ENCODE results near the gene LUZP4. TPM values are rescaled to one million over a fixed set of nuclear protein-coding genes. Genes with fewer than 3 reads are reported as not detected.

Gene LUZP4
- total and polyA plus RNA-seq, 2 of the 8 experiments (the other 6 are each of a cell fraction or from before 2014, with no cell fraction given): 0.17 TPM; not detected in 1

- Histone ChIP-seq H3K4me3 (ENCODE audit: extremely low read depth in 1 of 4, insufficient read depth in 2 of 4, low read depth in 3 of 4, low read length in 4 of 4) (no peak overlapping the region), H4K20me1 (replicated peaks in 1 of 2; ENCODE audit: control insufficient read depth in 1 of 2, insufficient read depth in 2 of 2, low read length in 2 of 2) (no peaks in the 10 kb centered on the region), H3K9ac (replicated peaks in 1 of 4; ENCODE audit: extremely low read depth in 1 of 4, low read depth in 3 of 4, low read length in 3 of 4) (no peak overlapping the region), H3K79me1 (ENCODE audit: low read depth, low read length) (no peaks in the 10 kb centered on the region), H3K18ac (ENCODE audit: extremely low read depth, low read length) (no peak overlapping the region), H3K56ac (replicated peaks; ENCODE audit: insufficient read length, low read depth, low read length) (no peak overlapping the region), H3K36me3 (ENCODE audit: control insufficient read depth in 2 of 4, insufficient read depth in 4 of 4, low read length in 3 of 4) (no peaks in the 10 kb centered on the region), H2BK5ac (ENCODE audit: low read depth, low read length) (no peak overlapping the region), H2BK15ac (ENCODE audit: low read length) (no peak overlapping the region), H4K8ac (ENCODE audit: extremely low read depth, insufficient read depth, low read length) (no peak overlapping the region), H2AK5ac (ENCODE audit: low read depth, low read length) (no peak overlapping the region), H3K4me2 (ENCODE audit: insufficient read depth in 1 of 2, low read depth in 2 of 2, low read length in 2 of 2) (no peak overlapping the region), H2AFZ (ENCODE audit: low read length) (no peak overlapping the region), H3K4me1 (replicated peaks in 1 of 4; ENCODE audit: control insufficient read depth in 3 of 4, insufficient read depth in 4 of 4, low read length in 3 of 4) (peaks cover 0 to 5% (median 0%) of the 10 kb centered on the region in 4 experiments; a peak in 1 of 7 replicates), H3K23ac (ENCODE audit: insufficient read length) (no peak overlapping the region), H2BK120ac (replicated peaks; ENCODE audit: low read depth, low read length) (no peak overlapping the region), H3K23me2 (ENCODE audit: low read depth, low read length) (no peaks in the 10 kb centered on the region), H3K14ac (ENCODE audit: insufficient read length) (no peak overlapping the region), H3K9me3 (ENCODE audit: insufficient read depth in 2 of 2, low read depth in 1 of 2, low read length in 1 of 2) (no peaks in the 10 kb centered on the region), H3K79me2 (ENCODE audit: control insufficient read depth in 1 of 2, insufficient read depth in 2 of 2, low read length in 2 of 2) (no peaks in the 10 kb centered on the region), H3K27ac (ENCODE audit: low read depth, low read length) (no peak overlapping the region), H3K4ac (replicated peaks; ENCODE audit: insufficient read length, low read depth, low read length) (no peak overlapping the region), H2BK20ac (ENCODE audit: low read length) (no peak overlapping the region), H3K27me3 (replicated peaks in 1 of 4; ENCODE audit: control insufficient read depth in 3 of 4, extremely low read depth in 1 of 4, insufficient read depth in 3 of 4, low read length in 3 of 4) (no peaks in the 10 kb centered on the region), H4K5ac (ENCODE audit: insufficient read length, low read depth, low read length) (no peak overlapping the region), H2BK12ac (ENCODE audit: low read depth, low read length) (no peak overlapping the region), H4K91ac (replicated peaks; ENCODE audit: insufficient read length, low read length) (no peak overlapping the region)
- CTCF ChIA-PET (ENCODE audit: partially characterized antibody): interaction anchor here (1.6 kb wide), 1 partner anchor 25 kb away, joined by 4 read pairs; no protein-coding TSS in a partner anchor
- DNase-seq (ENCODE audit: low read depth in 1 of 2, low spot score in 2 of 2): no peak
- 92% methylated on average over 5 of the region's 5 CpGs; no CpG with 5 or more reads in 1 of the 2 experiments for WGBS, 2 experiments (ENCODE audit: extremely low coverage in 1 of 2, insufficient coverage in 1 of 2, insufficient read length in 1 of 2, insufficient replicate concordance in 2 of 2, low coverage in 1 of 2, low lambda C conversion rate in 2 of 2, missing lambda C conversion rate in 1 of 2)
- FAIRE-seq: no peak
- POLR2A ChIA-PET (ENCODE audit: partially characterized antibody): no interaction called here
- TF ChIP-seq SP1 (IDR thresholded peaks at IDR 0.05; ENCODE audit: low read depth, low read length) (no peak), CTCF (IDR thresholded peaks at IDR 0.05; ENCODE audit: control extremely low read depth in 1 of 3, insufficient read depth in 1 of 3, low read depth in 1 of 3, low read length in 3 of 3) (no peak), EGR1 (IDR thresholded peaks at IDR 0.05; ENCODE audit: borderline replicate concordance, low read depth, low read length) (no peak), TAF7 (optimal IDR thresholded peaks at IDR 0.05; ENCODE audit: borderline replicate concordance, low read depth, low read length) (no peak), HDAC2 (IDR thresholded peaks at IDR 0.05; ENCODE audit: borderline replicate concordance in 1 of 2, low read depth in 2 of 2, low read length in 2 of 2) (no peak), RNF2 (IDR thresholded peaks at IDR 0.05; ENCODE audit: borderline replicate concordance, low read depth, low read length, missing control alignments, poor library complexity, severe bottlenecking) (no peak), CHD2 (IDR thresholded peaks at IDR 0.05; ENCODE audit: low read length) (no peak), SAP30 (IDR thresholded peaks at IDR 0.05; ENCODE audit: insufficient read depth, insufficient replicate concordance, low read length) (no peak), FOSL1 (IDR thresholded peaks at IDR 0.05; ENCODE audit: insufficient read depth, low read depth, low read length) (no peak), TEAD4 (IDR thresholded peaks at IDR 0.05; ENCODE audit: low read depth, low read length) (no peak)
These were observed 48.1 kb downstream of the LUZP4 start for GRCh38 chrX:115337491-115338144.
